ENCODE data around the gene FOXP1.
A peak's percentile ranks its signal among the peaks of the same experiment; 100 is the strongest.

Gene FOXP1

GRCh38 chr3:71218508-71218907 is 365.0 kb downstream of the FOXP1 start:
- peaks cover 4 to 5% of the 10 kb centered on the region in 2 donors for H3K4me1 Mint-ChIP-seq (ENCODE audit: low read depth in 2 of 2)
- H3K27ac Mint-ChIP-seq, result peak overlapping the region in 1 of 2 donors; percentile 23
- peaks cover 0 to 1% of the 10 kb centered on the region in 2 donors for H3K9me3 Mint-ChIP-seq
- ATAC-seq (replicated peaks) (no peak), DNase-seq (no peak)
- peaks cover 9% of the 10 kb centered on the region for H3K36me3 Mint-ChIP-seq (ENCODE audit: insufficient read depth)
- no peaks in the 10 kb centered on the region for H3K27me3 Mint-ChIP-seq
- no peak overlapping the region for H3K4me3 Mint-ChIP-seq

GRCh38 chr3:71217640-71218222 is 365.8 kb downstream of the FOXP1 start:
- peaks cover 4 to 5% of the 10 kb centered on the region in 2 donors for H3K4me1 Mint-ChIP-seq (ENCODE audit: low read depth in 2 of 2)
- H3K36me3 Mint-ChIP-seq (ENCODE audit: insufficient read depth), result peaks cover 9% of the 10 kb centered on the region
- H3K27ac Mint-ChIP-seq, result peak overlapping the region in 1 of 2 donors; percentile 3
- H3K27me3 Mint-ChIP-seq, result no peaks in the 10 kb centered on the region
- H3K4me3 Mint-ChIP-seq, result no peak overlapping the region
- DNase-seq (no peak), ATAC-seq (replicated peaks) (no peak)
- peaks cover 0 to 1% of the 10 kb centered on the region in 2 donors for H3K9me3 Mint-ChIP-seq

- DNase-seq (no peak), ATAC-seq (replicated peaks) (no peak)
- Mint-ChIP-seq H3K9me3 (no peaks in the 10 kb centered on the region), H3K27me3 (no peaks in the 10 kb centered on the region), H3K4me3 (no peak overlapping the region), H3K27ac (no peak overlapping the region), H3K36me3 (ENCODE audit: insufficient read depth) (peaks cover 9% of the 10 kb centered on the region), H3K4me1 (ENCODE audit: low read depth in 2 of 2) (peaks cover 5 to 11% of the 10 kb centered on the region in 2 donors)
These were observed 368.2 kb downstream of the FOXP1 start for GRCh38 chr3:71215351-71215750.

GRCh38 chr3:71214797-71215196 is 368.7 kb downstream of the FOXP1 start:
- Mint-ChIP-seq H3K27ac (no peak overlapping the region), H3K27me3 (no peaks in the 10 kb centered on the region), H3K9me3 (no peaks in the 10 kb centered on the region), H3K36me3 (ENCODE audit: insufficient read depth) (peaks cover 9% of the 10 kb centered on the region), H3K4me1 (ENCODE audit: low read depth in 2 of 2) (peaks cover 5 to 12% of the 10 kb centered on the region in 2 donors), H3K4me3 (no peak overlapping the region)
- ATAC-seq (replicated peaks) (no peak), DNase-seq (no peak)

GRCh38 chr3:71214016-71214415 is 369.5 kb downstream of the FOXP1 start:
- peak overlapping the region in 1 of 2 donors; percentile 19 for H3K27ac Mint-ChIP-seq
- H3K9me3 Mint-ChIP-seq, result no peaks in the 10 kb centered on the region
- peaks cover 9% of the 10 kb centered on the region for H3K36me3 Mint-ChIP-seq (ENCODE audit: insufficient read depth)
- H3K27me3 Mint-ChIP-seq, result no peaks in the 10 kb centered on the region
- H3K4me1 Mint-ChIP-seq (ENCODE audit: low read depth in 2 of 2), result peaks cover 5 to 10% of the 10 kb centered on the region in 2 donors
- DNase-seq (no peak), ATAC-seq (replicated peaks) (no peak)
- no peak overlapping the region for H3K4me3 Mint-ChIP-seq

GRCh38 chr3:71211083-71211482 is 372.4 kb downstream of the FOXP1 start:
- no peak for DNase-seq
- H3K4me1 Mint-ChIP-seq (ENCODE audit: low read depth in 2 of 2), result peaks cover 5 to 10% of the 10 kb centered on the region in 2 donors
- H3K9me3 Mint-ChIP-seq, result no peaks in the 10 kb centered on the region
- H3K27ac Mint-ChIP-seq, result no peak overlapping the region
- no peak overlapping the region for H3K4me3 Mint-ChIP-seq
- H3K27me3 Mint-ChIP-seq, result no peaks in the 10 kb centered on the region
- H3K36me3 Mint-ChIP-seq (ENCODE audit: insufficient read depth), result peaks cover 3% of the 10 kb centered on the region
- ATAC-seq (replicated peaks), result no peak

GRCh38 chr3:71210257-71211007 is 373.1 kb downstream of the FOXP1 start:
- H3K27me3 Mint-ChIP-seq, result no peaks in the 10 kb centered on the region
- no peak for DNase-seq
- no peak overlapping the region for H3K4me3 Mint-ChIP-seq
- H3K9me3 Mint-ChIP-seq, result no peaks in the 10 kb centered on the region
- ATAC-seq (replicated peaks), result no peak
- H3K36me3 Mint-ChIP-seq (ENCODE audit: insufficient read depth), result peaks cover 3% of the 10 kb centered on the region
- H3K4me1 Mint-ChIP-seq (ENCODE audit: low read depth in 2 of 2), result peaks cover 5 to 10% of the 10 kb centered on the region in 2 donors
- H3K27ac Mint-ChIP-seq, result peak overlapping the region in 1 of 2 donors; percentile 28

- H3K4me1 Mint-ChIP-seq (ENCODE audit: low read depth in 2 of 2), result peaks cover 6 to 19% of the 10 kb centered on the region in 2 donors
- no peaks in the 10 kb centered on the region for H3K36me3 Mint-ChIP-seq (ENCODE audit: insufficient read depth)
- no peaks in the 10 kb centered on the region for H3K9me3 Mint-ChIP-seq
- DNase-seq (no peak), ATAC-seq (replicated peaks) (no peak)
- no peak overlapping the region for H3K4me3 Mint-ChIP-seq
- no peaks in the 10 kb centered on the region for H3K27me3 Mint-ChIP-seq
- H3K27ac Mint-ChIP-seq, result peak overlapping the region in 1 of 2 donors; percentile 59
These were observed 375.1 kb downstream of the FOXP1 start for GRCh38 chr3:71208211-71209095.

GRCh38 chr3:71207632-71208031 is 375.9 kb downstream of the FOXP1 start:
- H3K36me3 Mint-ChIP-seq (ENCODE audit: insufficient read depth), result no peaks in the 10 kb centered on the region
- H3K9me3 Mint-ChIP-seq, result no peaks in the 10 kb centered on the region
- ATAC-seq (replicated peaks) (no peak), DNase-seq (no peak)
- no peaks in the 10 kb centered on the region for H3K27me3 Mint-ChIP-seq
- H3K4me1 Mint-ChIP-seq (ENCODE audit: low read depth in 2 of 2), result peaks cover 6 to 19% of the 10 kb centered on the region in 2 donors
- no peak overlapping the region for H3K4me3 Mint-ChIP-seq
- H3K27ac Mint-ChIP-seq, result no peak overlapping the region

GRCh38 chr3:71206305-71207165 is 377.0 kb downstream of the FOXP1 start:
- Mint-ChIP-seq H3K27ac (no peak overlapping the region), H3K4me3 (no peak overlapping the region), H3K9me3 (no peaks in the 10 kb centered on the region), H3K27me3 (no peaks in the 10 kb centered on the region), H3K4me1 (ENCODE audit: low read depth in 2 of 2) (peaks cover 6 to 14% of the 10 kb centered on the region in 2 donors), H3K36me3 (ENCODE audit: insufficient read depth) (no peaks in the 10 kb centered on the region)
- no peak for DNase-seq
- ATAC-seq (replicated peaks), result no peak

- DNase-seq, result no peak
- ATAC-seq (replicated peaks), result no peak
- Mint-ChIP-seq H3K36me3 (ENCODE audit: insufficient read depth) (no peaks in the 10 kb centered on the region), H3K4me1 (ENCODE audit: low read depth in 2 of 2) (peaks cover 6 to 9% of the 10 kb centered on the region in 2 donors), H3K27ac (no peak overlapping the region), H3K9me3 (no peaks in the 10 kb centered on the region), H3K4me3 (no peak overlapping the region), H3K27me3 (no peaks in the 10 kb centered on the region)
These were observed 379.6 kb downstream of the FOXP1 start for GRCh38 chr3:71203727-71204488.

- DNase-seq (no peak), ATAC-seq (replicated peaks) (no peak)
- no peaks in the 10 kb centered on the region for H3K9me3 Mint-ChIP-seq
- no peaks in the 10 kb centered on the region for H3K27me3 Mint-ChIP-seq
- no peak overlapping the region for H3K27ac Mint-ChIP-seq
- H3K4me1 Mint-ChIP-seq (ENCODE audit: low read depth in 2 of 2), result peaks cover 6 to 9% of the 10 kb centered on the region in 2 donors
- no peaks in the 10 kb centered on the region for H3K36me3 Mint-ChIP-seq (ENCODE audit: insufficient read depth)
- H3K4me3 Mint-ChIP-seq, result no peak overlapping the region
These were observed 380.5 kb downstream of the FOXP1 start for GRCh38 chr3:71202848-71203533.
